GM12872 (cell line): ENCODE data around the gene FBLN7.

ENCODE experiments used
- TF ChIP-seq, protein P1 (sequence below): IDR thresholded peaks from 3 replicates; pipeline ENCODE4 v1.5.1; 2011; ENCODE audit warnings: low read depth, mild to moderate bottlenecking, low read length, moderate library complexity; ENCODE audit not compliant: insufficient read depth

FBLN7 gene

DNA sequence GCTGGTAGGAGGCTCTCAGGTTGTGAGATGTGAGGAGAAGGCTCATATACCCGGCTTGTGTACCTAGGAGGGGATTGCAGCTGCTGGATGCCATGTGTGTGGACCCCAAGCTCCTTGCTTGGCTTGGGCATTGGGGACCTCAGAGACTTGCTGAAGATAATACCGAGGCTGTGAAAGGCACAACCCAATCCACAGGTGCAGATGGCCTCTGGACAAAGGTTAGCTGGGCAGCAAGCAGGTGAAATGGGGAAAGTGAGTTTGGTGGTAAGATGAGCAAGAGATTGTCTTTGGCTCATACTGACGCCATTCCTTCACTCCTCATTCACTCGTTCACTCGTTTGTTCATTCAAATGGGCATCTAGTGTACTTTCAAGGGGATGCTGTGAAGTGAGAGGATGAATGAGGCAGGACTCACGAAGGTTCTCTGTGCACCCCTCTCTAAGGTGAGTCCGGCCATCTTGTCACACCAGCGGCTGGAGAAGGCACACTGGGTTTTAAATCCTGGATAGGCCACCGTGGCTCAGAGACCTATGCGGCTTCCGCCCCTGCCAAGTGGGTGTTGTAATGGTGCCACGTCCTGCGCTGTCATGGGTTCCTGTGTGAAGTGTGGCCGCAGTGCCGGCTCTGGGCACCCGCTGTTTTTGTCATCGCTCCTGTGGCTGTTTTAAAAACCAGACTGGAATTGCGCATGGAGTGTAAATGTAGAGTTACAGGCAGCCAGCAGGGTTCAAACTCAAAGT, 13.7 kb downstream of the FBLN7 start:
- TF ChIP-seq, protein P1, sequence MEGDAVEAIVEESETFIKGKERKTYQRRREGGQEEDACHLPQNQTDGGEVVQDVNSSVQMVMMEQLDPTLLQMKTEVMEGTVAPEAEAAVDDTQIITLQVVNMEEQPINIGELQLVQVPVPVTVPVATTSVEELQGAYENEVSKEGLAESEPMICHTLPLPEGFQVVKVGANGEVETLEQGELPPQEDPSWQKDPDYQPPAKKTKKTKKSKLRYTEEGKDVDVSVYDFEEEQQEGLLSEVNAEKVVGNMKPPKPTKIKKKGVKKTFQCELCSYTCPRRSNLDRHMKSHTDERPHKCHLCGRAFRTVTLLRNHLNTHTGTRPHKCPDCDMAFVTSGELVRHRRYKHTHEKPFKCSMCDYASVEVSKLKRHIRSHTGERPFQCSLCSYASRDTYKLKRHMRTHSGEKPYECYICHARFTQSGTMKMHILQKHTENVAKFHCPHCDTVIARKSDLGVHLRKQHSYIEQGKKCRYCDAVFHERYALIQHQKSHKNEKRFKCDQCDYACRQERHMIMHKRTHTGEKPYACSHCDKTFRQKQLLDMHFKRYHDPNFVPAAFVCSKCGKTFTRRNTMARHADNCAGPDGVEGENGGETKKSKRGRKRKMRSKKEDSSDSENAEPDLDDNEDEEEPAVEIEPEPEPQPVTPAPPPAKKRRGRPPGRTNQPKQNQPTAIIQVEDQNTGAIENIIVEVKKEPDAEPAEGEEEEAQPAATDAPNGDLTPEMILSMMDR = no peak

DNA sequence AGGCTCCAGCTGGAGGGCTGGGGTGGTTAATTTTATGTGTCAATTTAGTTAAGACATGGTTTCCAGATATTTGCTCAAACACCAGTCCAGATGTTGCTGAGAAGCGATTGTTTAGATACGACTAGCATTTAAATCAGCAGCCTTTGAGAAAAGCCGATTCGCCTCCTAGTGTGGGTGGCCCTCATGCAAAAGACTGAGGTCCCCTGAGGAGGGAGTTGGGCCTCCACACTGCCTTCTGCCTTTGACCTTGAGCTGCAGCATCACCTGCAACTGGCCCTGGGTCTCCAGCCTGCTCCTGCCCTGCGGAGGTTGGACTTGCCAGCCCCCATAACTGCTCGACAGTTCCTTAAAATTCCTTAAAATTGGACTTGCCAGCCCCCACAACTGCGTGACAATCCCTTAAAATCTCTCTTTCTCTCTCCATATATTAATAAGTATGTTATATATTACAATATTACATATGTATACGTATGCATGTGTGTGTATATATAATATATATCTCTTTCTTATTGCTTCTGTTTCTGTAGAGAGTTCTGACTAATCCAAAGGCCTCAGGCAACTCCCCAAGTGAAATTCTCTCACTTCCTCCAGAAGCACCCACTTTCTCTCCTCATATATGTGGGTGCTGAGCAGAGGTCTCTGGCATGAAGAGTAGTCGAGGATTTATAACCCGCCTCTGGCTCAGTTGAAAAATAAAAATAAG, 14.4 kb downstream of the FBLN7 start:
- TF ChIP-seq, protein P1 = no peak

DNA sequence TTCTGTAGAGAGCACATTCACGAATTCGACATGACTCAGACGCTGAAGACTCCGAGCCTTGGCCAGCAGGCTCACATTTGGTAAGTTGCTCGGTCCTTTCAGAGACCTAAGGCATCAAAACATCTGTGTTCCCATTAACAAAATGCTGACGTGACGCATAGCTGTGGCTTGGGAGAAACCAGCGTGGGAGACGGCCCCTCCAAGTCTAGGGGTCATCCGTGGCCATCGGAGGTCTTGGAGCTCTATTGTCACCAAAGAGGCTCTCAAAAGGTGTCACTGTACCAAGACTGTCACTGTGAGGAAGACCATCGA, 14.9 kb downstream of the FBLN7 start:
- TF ChIP-seq, protein P1 = no peak

DNA sequence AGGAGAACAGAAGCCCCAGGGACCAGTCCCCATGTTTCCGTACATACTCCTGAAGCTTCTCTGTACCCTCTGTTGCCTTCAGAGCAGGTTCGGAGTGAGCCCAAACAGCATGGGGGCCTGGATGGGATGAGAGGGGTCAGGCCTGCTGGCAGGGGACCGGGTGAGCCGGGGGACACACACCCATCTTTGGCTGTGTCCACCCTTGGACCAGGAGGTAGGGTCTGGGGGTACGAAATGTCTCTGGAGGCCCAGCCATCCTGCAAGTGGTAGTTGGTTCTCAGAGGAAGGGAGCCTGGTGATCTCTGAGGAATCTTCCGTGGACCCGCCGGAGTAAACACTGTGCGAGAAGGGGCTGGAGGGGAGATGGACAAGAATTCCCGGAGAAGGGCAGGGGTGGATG, 15.3 kb downstream of the FBLN7 start:
- TF ChIP-seq, protein P1 = no peak

DNA sequence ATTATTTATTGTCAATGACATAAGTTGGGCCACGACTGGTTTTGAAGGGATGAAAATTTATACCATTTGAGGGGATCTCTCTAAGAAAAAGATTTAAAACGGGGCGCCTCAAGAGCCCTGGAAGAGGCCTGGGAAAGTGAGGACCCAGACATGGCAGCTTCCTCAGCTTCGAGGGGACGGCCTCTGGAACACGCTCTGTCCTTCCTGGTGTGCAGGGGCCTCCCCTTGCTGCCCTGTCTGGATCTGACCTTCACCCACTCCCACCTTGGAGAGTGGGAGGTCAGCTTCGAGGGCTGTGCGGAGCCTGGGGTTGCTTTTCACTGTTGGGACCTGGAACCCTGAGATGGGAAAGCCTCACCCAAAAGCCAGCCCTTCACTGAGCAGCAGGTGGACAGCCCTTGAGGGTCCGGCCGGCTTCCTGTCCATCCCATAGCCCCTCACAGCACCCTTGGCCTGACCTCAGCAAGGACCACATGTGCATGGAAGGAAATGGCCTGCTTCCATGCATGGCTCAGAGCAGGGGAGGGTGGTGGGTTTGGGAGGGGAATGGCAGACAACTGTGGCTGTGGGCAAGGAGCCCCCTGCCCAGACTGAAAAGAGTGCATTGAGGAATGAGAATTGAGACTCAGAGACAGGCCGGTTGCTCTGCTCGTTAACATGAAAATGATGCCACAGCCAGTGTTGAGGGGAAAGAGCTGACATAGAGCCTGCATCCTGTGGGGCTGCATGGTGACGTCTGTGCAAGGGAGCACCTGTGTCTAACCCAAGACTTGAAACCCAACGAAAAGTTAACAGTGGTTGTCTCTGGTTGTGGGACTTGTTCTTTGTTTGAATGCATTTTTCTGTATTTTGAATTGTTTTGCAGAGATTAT, 16.3 kb downstream of the FBLN7 start:
- TF ChIP-seq, protein P1 = no peak

DNA sequence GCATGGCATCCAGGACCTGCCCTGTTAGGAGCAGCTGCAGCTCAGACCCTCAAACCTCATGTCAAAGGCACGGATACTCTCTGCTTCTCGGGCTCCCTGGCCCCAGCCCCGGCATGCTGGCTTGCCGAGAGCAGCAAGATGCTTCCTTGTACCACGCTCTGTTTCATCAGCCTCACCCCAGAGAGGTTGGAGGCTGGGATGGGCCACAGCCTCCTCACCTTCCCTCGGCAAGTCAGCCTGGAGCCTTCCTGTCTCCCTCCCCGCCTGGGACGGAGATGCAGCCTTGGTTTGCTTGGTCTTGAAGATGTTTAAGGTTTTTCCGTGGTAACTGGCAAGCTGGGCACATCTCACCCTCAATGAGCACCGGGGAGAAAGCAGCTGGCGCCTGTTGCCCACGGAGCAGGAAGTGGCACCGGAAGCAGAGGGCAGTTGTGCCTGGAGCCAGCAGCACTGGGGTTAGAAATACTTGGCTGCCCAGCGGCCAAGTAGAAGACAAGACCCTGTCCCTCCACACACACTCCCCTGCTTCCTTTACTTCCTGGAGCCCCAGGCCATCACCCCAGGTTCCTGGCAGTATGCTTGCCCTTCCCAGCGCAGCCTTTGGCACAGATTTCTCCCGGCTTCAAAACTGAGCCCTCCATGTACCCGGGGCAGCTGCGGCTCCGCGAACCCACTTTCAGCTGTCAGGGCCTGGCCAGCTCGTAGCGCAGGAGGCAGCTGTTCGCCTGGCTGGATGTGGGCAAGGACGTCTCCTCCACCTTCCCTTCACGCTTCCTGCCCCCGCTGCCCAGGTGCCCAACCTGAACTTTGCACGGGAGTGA, 17.4 kb downstream of the FBLN7 start:
- TF ChIP-seq, protein P1 = no peak
